ENCODE results near the gene SDHA. TPM values are rescaled to one million over a fixed set of nuclear protein-coding genes. Genes with fewer than 3 reads are reported as not detected.
"Not testable (repeated sequence)": the region's sequence is repeated elsewhere in the genome, so short reads cannot be mapped to it uniquely, and the experiment has no call there.

The SDHA gene
- polyA plus RNA-seq, 2 of the 4 experiments (the other 2 are of a cell fraction), result 115 to 134 TPM

DNA sequence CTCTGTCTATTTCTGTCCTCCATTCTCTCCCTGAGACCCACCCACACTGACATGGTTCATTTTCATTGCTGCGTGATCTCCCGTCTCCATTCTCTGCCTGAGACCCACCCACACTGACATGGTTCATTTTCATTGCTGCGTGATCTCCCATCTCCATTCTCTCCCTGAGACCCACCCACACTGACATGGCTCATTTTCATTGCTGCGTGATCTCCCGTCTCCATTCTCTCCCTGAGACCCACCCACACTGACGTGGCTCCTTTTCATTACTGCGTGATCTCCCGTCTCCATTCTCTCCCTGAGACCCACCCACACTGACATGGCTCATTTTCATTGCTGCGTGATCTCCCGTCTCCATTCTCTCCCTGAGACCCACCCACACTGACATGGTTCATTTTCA is 73.2 kb downstream of the SDHA start:
- not testable (repeated sequence) for H3K4me2 ChIP-seq, ATAC-seq, H3K4me1 ChIP-seq

DNA sequence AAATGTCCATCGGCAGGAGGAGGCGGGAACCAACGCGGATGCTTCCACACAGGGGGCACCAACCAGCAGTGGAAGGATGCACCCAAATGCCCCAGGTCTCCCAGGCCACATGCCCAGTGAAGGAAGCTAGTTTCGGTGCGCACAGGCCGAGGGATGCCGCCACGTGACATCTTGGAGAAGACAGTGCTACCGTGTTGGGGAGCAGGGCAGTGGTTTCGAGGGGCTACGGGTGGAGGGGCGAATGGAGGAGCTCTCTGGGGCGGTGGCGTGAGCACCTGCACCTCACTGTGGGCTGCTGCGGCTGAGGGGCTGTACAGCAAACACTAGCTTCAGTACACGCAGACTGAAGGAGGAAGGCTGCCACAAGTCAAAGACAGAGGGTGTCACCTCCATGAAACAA is 76.7 kb downstream of the SDHA start:
- FAIRE-seq; H3K4me1 ChIP-seq; DNase-seq (ENCODE audit: low read depth in 1 of 2, low spot score in 1 of 2); ATAC-seq; H3K4me3 ChIP-seq; H3K9me3 ChIP-seq; CTCF ChIA-PET; H3K4me2 ChIP-seq; H3K27ac ChIP-seq; POLR2A ChIA-PET: not testable (repeated sequence)
- 98% methylated on average over 17 of the region's 17 CpGs for WGBS (ENCODE audit: missing lambda C conversion rate)

More for the DNA sequence above, 73.2 kb downstream of the SDHA start:
- 96% methylated on average over 10 of the region's 10 CpGs for WGBS (ENCODE audit: missing lambda C conversion rate)
- H3K4me3 ChIP-seq; H3K9me3 ChIP-seq; DNase-seq (ENCODE audit: low read depth in 1 of 2, low spot score in 1 of 2); H3K27ac ChIP-seq; FAIRE-seq; CTCF ChIA-PET; POLR2A ChIA-PET: not testable (repeated sequence)

DNA sequence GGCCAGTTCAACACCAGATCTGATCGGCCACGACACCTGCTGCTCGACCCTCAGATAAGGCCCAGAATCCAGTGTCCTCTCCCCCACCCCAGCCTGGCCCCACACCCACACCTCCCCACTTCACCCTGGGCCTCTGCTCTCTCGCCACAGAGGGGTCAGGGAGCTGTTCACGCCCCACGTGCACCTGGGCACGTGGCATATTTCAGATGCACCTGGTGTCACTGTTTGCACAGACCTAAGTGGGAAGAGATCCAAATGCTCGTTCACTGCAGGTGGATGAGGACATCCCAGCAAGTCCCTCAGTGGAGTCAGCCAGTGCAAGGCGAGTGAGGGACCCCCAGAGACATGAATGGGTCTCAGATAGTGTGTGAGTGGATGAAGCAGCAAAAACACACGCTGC is 78.1 kb downstream of the SDHA start:
- ATAC-seq; POLR2A ChIA-PET; H3K4me1 ChIP-seq; H3K9me3 ChIP-seq; H3K4me2 ChIP-seq; CTCF ChIA-PET; DNase-seq (ENCODE audit: low read depth in 1 of 2, low spot score in 1 of 2); H3K27ac ChIP-seq; FAIRE-seq; H3K4me3 ChIP-seq: not testable (repeated sequence)
- WGBS (ENCODE audit: missing lambda C conversion rate), result 90% methylated on average over 6 of the region's 10 CpGs

DNA sequence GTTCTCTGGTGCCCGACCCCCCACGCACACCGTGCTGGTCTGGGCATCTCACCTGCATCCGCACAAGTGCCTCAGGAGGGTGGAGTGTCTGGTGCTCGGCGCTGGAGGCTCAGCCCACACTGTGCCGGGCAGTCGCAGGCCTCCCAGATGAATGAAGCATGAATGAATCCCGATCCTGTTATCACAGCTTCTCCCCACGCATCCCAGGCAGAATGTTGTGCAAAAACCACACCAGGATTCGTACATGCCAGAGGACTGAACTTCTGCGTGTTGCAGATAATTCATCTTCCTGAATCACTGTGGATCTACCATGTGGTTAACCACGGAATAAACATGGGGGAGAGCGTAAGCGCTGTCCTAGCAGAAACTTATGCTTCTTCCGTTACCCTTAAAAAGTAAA is 78.8 kb downstream of the SDHA start:
- H3K27ac ChIP-seq; H3K4me3 ChIP-seq; H3K4me2 ChIP-seq; CTCF ChIA-PET; DNase-seq (ENCODE audit: low read depth in 1 of 2, low spot score in 1 of 2); POLR2A ChIA-PET; H3K9me3 ChIP-seq; FAIRE-seq; H3K4me1 ChIP-seq: not testable (repeated sequence)
- WGBS (ENCODE audit: missing lambda C conversion rate), result 93% methylated on average over 13 of the region's 16 CpGs
- ATAC-seq, result peak in 1 of 2 experiments; percentile 43; a peak in 3 of 6 replicates

DNA sequence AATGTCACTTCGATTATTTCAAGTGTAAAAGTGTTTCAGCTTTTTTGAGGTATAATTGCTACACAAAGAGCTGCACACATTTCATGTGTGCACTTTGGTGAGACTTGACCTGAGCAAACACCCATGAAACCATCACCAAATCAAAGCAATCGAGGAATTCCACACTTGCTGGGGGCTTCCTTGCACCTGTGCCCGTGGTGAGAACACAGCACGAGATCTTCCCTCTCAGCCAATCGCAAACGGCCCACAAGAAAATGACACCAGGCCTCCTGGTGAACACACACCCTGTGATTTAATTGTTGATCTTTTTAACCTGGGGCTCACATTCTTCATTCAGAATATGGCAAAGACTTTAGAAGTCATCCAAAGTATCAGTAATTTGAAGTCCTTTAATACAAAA is 79.3 kb downstream of the SDHA start:
- H3K9me3 ChIP-seq; POLR2A ChIA-PET; CTCF ChIA-PET; DNase-seq (ENCODE audit: low read depth in 1 of 2, low spot score in 1 of 2); H3K4me1 ChIP-seq; H3K4me3 ChIP-seq; ATAC-seq; FAIRE-seq; H3K27ac ChIP-seq; H3K4me2 ChIP-seq: not testable (repeated sequence)
- 76% methylated on average over 6 of the region's 6 CpGs for WGBS (ENCODE audit: missing lambda C conversion rate)

DNA sequence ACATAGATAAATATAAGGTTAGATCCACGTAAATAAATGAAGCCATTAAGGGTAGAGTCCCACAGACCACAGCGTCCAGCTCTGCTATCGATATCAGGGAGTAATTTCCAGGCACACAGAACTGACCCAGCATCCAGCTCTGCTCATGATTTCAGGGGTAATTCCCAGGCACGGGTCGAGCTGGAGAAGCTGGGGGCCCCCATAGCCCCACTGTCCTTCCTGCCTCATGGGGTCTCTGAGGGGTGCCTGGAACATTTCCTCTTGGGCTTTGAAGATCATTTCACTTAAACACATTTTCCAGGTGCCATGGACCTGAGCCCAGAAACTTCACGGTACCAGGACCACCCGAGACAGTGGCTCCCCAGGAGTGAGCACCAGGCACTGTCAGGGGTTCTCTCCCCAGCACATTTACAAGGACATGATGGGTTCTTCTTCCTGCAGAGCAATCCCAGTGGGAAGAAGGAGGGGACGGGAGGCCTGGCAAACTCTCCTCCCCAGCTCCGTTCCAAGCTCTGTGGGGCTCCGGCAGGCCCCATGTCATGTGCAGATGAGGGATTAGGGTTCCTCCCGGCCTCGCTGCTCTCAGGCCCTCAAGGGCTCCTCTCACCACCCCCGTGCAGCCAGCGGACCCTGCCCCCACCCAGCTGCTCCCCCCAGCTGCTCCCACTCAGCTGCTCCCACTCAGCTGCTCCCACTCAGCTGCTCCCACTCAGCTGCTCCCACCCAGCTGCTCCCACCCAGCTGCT is 80.0 kb downstream of the SDHA start:
- H3K9me3 ChIP-seq; POLR2A ChIA-PET; H3K4me3 ChIP-seq; ATAC-seq; H3K27ac ChIP-seq; DNase-seq (ENCODE audit: low read depth in 1 of 2, low spot score in 1 of 2); H3K4me1 ChIP-seq; H3K4me2 ChIP-seq; FAIRE-seq: not testable (repeated sequence)
- CTCF ChIA-PET, result interaction anchor here (0.7 kb wide), 1 partner anchor 18 kb away, joined by 3 read pairs; no protein-coding TSS in a partner anchor
- 93% methylated on average over 9 of the region's 14 CpGs for WGBS (ENCODE audit: missing lambda C conversion rate)

DNA sequence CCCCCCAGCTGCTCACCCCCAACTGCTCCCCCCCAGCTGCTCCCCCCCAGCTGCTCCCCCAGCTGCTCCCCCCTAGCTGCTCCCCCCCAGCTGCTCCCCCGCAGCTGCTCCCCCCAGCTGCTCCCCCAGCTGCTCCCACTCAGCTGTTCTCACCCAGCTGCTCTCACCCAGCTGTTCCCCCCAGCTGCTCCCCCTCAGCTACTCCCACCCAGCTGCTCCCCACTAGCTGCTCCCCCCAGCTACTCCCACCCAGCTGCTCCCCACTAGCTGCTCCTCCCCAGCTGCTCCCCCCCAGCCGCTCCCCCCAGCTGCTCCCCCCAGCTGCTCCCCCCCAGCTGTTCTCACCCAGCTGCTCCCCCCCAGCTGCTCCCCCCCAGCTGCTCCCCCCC is 80.6 kb downstream of the SDHA start:
- Histone ChIP-seq H3K4me2 (no peak overlapping the region), H3K27ac (no peak overlapping the region), H3K4me3 (no peak overlapping the region), H3K9me3 (no peaks in the 10 kb centered on the region), H3K4me1 (no peaks in the 10 kb centered on the region)
- CTCF ChIA-PET, result interaction anchor here (0.6 to 0.7 kb wide), 2 partner anchors 18 to 20 kb away, joined by 3 read pairs; no protein-coding TSS in a partner anchor
- FAIRE-seq (no peak), DNase-seq (ENCODE audit: low read depth in 1 of 2, low spot score in 1 of 2) (no peak), ATAC-seq (no peak)
- POLR2A ChIA-PET, result interaction anchor here (0.6 to 1.0 kb wide), 2 partner anchors 14 to 28 kb away, joined by 3 to 8 read pairs; no protein-coding TSS in a partner anchor
- WGBS (ENCODE audit: missing lambda C conversion rate), result no CpG with 5 or more reads among the region's 2 CpGs
- no peak for TF ChIP-seq CHD2 (IDR thresholded peaks at IDR 0.05; ENCODE audit: low read length, partially characterized antibody)
- TF ChIP-seq, protein P1, sequence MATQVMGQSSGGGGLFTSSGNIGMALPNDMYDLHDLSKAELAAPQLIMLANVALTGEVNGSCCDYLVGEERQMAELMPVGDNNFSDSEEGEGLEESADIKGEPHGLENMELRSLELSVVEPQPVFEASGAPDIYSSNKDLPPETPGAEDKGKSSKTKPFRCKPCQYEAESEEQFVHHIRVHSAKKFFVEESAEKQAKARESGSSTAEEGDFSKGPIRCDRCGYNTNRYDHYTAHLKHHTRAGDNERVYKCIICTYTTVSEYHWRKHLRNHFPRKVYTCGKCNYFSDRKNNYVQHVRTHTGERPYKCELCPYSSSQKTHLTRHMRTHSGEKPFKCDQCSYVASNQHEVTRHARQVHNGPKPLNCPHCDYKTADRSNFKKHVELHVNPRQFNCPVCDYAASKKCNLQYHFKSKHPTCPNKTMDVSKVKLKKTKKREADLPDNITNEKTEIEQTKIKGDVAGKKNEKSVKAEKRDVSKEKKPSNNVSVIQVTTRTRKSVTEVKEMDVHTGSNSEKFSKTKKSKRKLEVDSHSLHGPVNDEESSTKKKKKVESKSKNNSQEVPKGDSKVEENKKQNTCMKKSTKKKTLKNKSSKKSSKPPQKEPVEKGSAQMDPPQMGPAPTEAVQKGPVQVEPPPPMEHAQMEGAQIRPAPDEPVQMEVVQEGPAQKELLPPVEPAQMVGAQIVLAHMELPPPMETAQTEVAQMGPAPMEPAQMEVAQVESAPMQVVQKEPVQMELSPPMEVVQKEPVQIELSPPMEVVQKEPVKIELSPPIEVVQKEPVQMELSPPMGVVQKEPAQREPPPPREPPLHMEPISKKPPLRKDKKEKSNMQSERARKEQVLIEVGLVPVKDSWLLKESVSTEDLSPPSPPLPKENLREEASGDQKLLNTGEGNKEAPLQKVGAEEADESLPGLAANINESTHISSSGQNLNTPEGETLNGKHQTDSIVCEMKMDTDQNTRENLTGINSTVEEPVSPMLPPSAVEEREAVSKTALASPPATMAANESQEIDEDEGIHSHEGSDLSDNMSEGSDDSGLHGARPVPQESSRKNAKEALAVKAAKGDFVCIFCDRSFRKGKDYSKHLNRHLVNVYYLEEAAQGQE (IDR thresholded peaks at IDR 0.05), result no peak
- no peak for TF ChIP-seq ZC3H11A (IDR thresholded peaks at IDR 0.05)
- TF ChIP-seq EP300 (IDR thresholded peaks at IDR 0.05), result no peak
- TF ChIP-seq, protein P2, sequence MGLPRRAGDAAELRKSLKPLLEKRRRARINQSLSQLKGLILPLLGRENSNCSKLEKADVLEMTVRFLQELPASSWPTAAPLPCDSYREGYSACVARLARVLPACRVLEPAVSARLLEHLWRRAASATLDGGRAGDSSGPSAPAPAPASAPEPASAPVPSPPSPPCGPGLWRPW (IDR thresholded peaks at IDR 0.05), result no peak
- TF ChIP-seq, protein P3, sequence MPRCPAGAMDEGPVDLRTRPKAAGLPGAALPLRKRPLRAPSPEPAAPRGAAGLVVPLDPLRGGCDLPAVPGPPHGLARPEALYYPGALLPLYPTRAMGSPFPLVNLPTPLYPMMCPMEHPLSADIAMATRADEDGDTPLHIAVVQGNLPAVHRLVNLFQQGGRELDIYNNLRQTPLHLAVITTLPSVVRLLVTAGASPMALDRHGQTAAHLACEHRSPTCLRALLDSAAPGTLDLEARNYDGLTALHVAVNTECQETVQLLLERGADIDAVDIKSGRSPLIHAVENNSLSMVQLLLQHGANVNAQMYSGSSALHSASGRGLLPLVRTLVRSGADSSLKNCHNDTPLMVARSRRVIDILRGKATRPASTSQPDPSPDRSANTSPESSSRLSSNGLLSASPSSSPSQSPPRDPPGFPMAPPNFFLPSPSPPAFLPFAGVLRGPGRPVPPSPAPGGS (IDR thresholded peaks at IDR 0.05), result no peak
- no peak for TF ChIP-seq NFE2L2 (conservative IDR thresholded peaks at IDR 0.05; ENCODE audit: low read length)
- no peak for TF ChIP-seq HOXB13 (CRISPR knock-in tag; IDR thresholded peaks at IDR 0.05; ENCODE audit: low read depth)
- TF ChIP-seq KDM5A (IDR thresholded peaks at IDR 0.05), result no peak
- no peak for TF ChIP-seq MAZ (IDR thresholded peaks at IDR 0.05; ENCODE audit: borderline replicate concordance, low read depth, low read length)
